Measurements from ENCODE around the gene TIPRL. TPM values are rescaled to one million over a fixed set of nuclear protein-coding genes. Genes with fewer than 3 reads are reported as not detected.
A peak's percentile ranks its signal among the peaks of the same experiment; 100 is the strongest.

The TIPRL gene
- total RNA-seq, 1 donor from 2014 or later, result 38.7 TPM

GRCh38 chr1:168216171-168216570, 37.4 kb downstream of the TIPRL start:
- no peak for DNase-seq

GRCh38 chr1:168217664-168218063, 38.9 kb downstream of the TIPRL start:
- DNase-seq, result no peak

GRCh38 chr1:168218658-168219057, 39.9 kb downstream of the TIPRL start:
- DNase-seq, result no peak

- no peak for DNase-seq
Observed at GRCh38 chr1:168220470-168220871, 41.7 kb downstream of the TIPRL start.

- no peak for DNase-seq
Observed at GRCh38 chr1:168221275-168221674, 42.5 kb downstream of the TIPRL start.

- DNase-seq, result no peak
Observed at GRCh38 chr1:168223261-168223660, 44.5 kb downstream of the TIPRL start.

GRCh38 chr1:168223681-168224540, 45.1 kb downstream of the TIPRL start:
- no peak for DNase-seq

GRCh38 chr1:168224991-168225390, 46.2 kb downstream of the TIPRL start:
- no peak for DNase-seq

- peak; percentile 90 for DNase-seq
Observed at GRCh38 chr1:168225476-168226190, 46.9 kb downstream of the TIPRL start, which contains the start of gene SFT2D2. SFT2D2 (plus strand) TSS chr1:168226004; CDS start chr1:168226080, 76 bp downstream.

GRCh38 chr1:168227620-168228019, 48.9 kb downstream of the TIPRL start:
- no peak for DNase-seq

GRCh38 chr1:168229893-168230292, 51.1 kb downstream of the TIPRL start:
- no peak for DNase-seq

GRCh38 chr1:168230709-168231108, 51.9 kb downstream of the TIPRL start:
- DNase-seq, result no peak

- peak; percentile 9 for DNase-seq
Observed at GRCh38 chr1:168234846-168235547, 56.2 kb downstream of the TIPRL start.

GRCh38 chr1:168235548-168235885, 56.8 kb downstream of the TIPRL start:
- DNase-seq, result no peak

GRCh38 chr1:168235937-168236336, 57.2 kb downstream of the TIPRL start:
- no peak for DNase-seq

GRCh38 chr1:168236836-168237611, 58.3 kb downstream of the TIPRL start:
- no peak for DNase-seq

GRCh38 chr1:168243198-168243597, 64.4 kb downstream of the TIPRL start:
- DNase-seq, result no peak

GRCh38 chr1:168243636-168244212, 65.0 kb downstream of the TIPRL start:
- no peak for DNase-seq

- no peak for DNase-seq
Observed at GRCh38 chr1:168245042-168245441, 66.3 kb downstream of the TIPRL start.

- DNase-seq, result no peak
Observed at GRCh38 chr1:168246506-168246905, 67.7 kb downstream of the TIPRL start.
